ENCODE results near the gene FAM3A.
A peak's percentile ranks its signal among the peaks of the same experiment; 100 is the strongest.

Gene FAM3A

DNA sequence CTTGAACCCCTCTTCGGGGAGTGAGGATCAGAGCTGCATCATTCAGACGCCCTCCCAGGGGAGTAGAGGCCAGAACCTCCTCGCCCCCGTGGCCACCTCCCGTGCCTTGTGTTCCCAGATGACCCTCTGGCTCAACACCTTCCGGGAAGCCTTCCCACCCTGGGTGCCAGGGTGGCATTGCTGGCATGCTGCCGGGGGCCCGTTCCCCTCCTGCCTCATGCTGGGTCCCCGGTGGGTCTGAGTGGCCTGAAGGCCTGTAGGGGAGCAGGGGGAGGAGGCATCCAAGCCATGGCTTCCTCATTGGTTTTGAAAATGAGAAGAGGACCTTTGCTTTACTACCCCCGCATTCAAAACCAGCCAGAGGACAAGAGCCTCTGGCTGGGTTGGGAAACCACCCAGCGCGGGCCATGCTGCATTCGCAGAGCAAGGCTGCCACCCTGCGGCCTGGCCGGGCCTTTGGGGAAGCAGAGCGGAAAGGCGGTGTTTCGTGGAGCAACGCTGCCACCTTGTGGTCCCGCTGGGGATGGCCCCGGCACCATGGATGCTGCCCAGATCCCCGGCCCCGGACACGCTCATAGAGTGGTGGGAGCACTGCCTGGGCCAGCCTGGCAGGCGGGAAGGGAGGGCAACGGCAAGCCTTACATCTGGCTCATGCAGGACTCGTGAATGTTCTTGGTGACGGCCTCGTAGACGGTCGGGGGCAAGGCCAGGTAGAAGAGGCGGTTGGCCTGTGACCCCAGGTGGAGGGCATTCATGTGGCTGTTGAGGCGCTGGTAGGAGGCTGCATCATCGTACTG, 18.7 kb upstream of the FAM3A start:
- DNase-seq (ENCODE audit: low read depth in 1 of 2, low spot score in 1 of 2), result peak; percentile 76 to 77

DNA sequence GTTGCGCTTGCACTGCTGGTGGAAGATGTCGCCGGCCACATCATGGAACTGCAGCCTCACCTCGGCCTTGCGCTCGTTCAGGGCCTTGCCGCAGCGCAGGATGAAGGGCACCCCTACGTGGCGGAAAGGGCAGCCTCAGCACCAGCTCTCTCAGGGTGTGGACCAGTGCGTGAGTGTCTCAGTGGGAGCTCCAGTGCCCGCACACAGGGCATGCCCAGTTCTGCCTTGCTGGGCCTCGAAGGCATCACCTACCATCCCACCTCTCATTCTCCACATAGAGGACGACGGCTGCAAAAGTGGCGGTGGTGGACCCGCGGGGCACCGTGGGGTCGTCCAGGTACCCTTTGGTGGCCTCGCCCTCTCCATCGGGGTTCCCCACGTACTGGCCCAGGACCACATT, 16.7 kb upstream of the FAM3A start:
- DNase-seq (ENCODE audit: low read depth in 1 of 2, low spot score in 1 of 2), result no peak

- DNase-seq (ENCODE audit: low read depth in 1 of 2, low spot score in 1 of 2), result no peak
Measured at GRCh38 chrX:154531626-154532025, 15.6 kb upstream of the FAM3A start.

- no peak for DNase-seq (ENCODE audit: low read depth in 1 of 2, low spot score in 1 of 2)
Measured at GRCh38 chrX:154530286-154530685, 14.3 kb upstream of the FAM3A start.

- DNase-seq (ENCODE audit: low read depth in 1 of 2, low spot score in 1 of 2), result no peak
Measured at GRCh38 chrX:154529206-154529612, 13.2 kb upstream of the FAM3A start.

GRCh38 chrX:154526901-154527675, 11.1 kb upstream of the FAM3A start:
- DNase-seq (ENCODE audit: low read depth in 1 of 2, low spot score in 1 of 2), result peak; percentile 23 to 28

- DNase-seq (ENCODE audit: low read depth in 1 of 2, low spot score in 1 of 2), result no peak
Measured at GRCh38 chrX:154525606-154526490, 9.8 kb upstream of the FAM3A start.

- DNase-seq (ENCODE audit: low read depth in 1 of 2, low spot score in 1 of 2), result no peak
Measured at GRCh38 chrX:154519389-154519788, 3.4 kb upstream of the FAM3A start.

- no peak for DNase-seq (ENCODE audit: low read depth in 1 of 2, low spot score in 1 of 2)
Measured at GRCh38 chrX:154517101-154517781, 1.2 kb upstream of the FAM3A start.

- DNase-seq (ENCODE audit: low read depth in 1 of 2, low spot score in 1 of 2), result no peak
Measured at GRCh38 chrX:154516656-154517100, 646 bp upstream of the FAM3A start.

- no peak for DNase-seq (ENCODE audit: low read depth in 1 of 2, low spot score in 1 of 2)
Measured at GRCh38 chrX:154515090-154515965, 704 bp downstream of the FAM3A start.

- DNase-seq (ENCODE audit: low read depth in 1 of 2, low spot score in 1 of 2), result no peak
Measured at GRCh38 chrX:154513716-154514115, 2.3 kb downstream of the FAM3A start.

DNA sequence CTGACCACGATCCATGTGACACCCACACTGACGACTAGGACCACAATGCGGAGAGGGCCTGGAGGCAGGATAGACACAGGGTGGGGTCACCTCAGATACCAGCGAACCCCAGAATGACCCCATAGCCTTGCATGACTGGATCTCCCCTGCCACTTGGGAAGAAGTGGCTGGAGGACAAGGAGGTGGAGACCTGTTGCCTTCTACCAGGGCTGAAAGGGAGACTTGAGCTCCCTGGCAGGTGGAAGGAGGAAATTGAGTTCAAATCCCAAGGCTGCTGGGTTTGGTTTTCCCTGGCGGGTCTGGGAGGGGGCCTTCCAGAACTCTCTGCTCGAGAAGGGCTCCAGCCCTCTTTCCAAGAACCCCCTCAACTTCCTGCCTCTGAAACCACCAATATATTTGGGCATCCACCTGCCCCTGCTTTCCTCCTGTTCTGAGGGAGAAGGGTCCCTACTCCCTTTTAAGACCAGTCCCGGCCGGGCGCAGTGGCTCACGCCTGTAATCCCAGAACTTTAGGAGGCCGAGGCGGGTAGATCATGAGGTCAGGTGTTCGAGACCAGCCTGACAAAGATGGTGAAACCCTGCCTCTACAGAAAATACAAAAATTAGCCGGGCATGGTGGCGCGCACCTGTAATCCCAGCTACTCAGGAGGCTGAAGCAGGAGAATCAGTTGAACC, 3.0 kb downstream of the FAM3A start:
- no peak for DNase-seq (ENCODE audit: low read depth in 1 of 2, low spot score in 1 of 2)

DNA sequence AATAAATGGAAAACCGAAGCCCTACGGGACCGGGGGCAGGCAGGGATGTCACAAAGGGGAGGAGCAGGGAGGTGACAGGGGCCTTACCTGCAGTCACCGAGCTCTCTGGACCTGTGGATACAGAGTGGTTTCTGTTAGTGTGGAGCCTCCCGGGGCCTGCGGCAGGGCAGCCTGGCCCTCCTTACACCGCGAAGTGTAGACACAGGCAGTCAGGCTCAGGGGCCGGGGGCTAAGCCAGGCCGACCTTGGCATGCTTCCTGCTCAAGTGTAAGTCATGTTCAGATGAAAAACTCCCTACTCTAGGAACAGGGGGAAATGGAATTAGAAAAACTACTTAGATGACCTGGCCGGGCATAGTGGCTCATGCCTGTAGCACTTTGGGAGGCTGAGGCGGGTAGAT, 4.3 kb downstream of the FAM3A start:
- DNase-seq (ENCODE audit: low read depth in 1 of 2, low spot score in 1 of 2), result no peak

- DNase-seq (ENCODE audit: low read depth in 1 of 2, low spot score in 1 of 2), result no peak
Measured at GRCh38 chrX:154509455-154509854, 6.6 kb downstream of the FAM3A start.

- no peak for DNase-seq (ENCODE audit: low read depth in 1 of 2, low spot score in 1 of 2)
Measured at GRCh38 chrX:154508384-154508745, 7.7 kb downstream of the FAM3A start.

DNA sequence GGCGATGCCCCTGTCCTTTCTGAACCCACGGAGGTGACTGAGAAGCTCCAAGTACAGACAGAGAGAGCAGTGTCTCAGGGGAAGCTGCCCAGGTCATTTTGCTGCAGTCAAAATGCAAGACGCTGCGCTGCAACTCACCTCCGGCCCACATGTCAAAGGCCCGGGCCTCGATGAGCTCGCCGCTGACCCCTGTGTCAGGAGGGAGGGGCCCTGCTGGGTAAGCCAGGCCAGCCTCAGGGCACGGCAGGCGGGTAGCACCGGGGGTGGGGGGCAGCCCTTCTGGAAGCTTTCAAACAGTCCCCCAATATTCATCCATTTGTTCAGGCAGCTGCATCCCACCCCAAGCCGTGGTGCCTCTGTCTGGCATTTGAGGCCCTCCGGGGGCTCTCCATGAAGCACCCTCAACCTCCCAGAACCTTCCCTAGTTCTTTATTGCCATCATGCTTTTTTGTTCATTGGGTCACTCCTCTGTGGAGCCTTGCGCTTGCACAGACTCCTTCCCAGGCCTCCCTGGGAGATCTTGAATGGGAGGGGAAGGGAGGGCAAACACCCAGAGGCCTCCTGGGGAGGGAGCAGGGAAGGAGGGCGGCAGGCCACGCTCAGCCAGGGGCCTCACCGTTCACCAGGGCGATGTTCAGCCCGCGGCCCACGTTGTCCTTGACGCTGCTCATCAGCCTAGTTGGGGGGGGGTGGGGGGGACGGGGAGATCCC, 8.2 kb downstream of the FAM3A start:
- no peak for DNase-seq (ENCODE audit: low read depth in 1 of 2, low spot score in 1 of 2)

DNA sequence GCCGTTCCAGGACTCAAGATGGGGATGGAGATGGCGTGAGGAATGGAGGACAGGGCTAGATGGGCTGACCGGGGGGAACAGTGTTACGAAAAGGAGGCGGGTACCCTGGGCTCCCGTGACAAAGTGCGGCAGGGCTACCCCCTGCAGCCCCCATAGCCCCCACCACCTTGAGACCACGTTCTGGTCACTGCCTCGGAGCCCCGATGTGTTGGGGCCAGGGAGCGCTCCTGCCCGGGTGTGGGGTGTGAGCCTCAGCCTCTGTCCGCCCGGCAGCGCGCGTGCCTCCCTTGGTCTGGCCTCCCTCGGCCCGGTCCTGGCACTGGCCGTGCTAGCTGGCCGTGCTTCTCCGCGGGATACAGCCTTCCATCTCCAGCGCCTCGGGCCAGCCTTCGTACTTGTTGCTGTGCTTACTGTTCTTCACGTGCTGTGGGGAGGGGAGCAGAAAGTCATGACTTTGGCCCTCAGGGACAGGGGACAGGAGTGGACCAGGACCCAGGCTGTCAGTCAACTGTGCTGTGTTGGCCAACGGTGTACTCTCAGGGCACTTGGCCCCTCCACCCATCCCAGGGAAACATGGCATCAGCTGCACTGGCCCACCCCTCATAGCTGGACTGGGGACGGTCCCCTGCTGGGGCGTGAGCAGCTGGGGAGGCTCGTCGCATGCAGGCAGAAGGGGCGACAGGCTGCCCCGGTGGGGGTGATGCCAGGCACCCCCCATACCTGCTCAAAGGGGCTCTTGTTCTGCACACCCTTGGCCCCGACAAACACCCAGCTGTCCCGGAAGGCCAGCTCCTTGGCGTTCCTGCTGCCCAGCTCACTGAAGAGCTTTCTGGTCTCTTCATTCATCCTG, 9.3 kb downstream of the FAM3A start:
- DNase-seq (ENCODE audit: low read depth in 1 of 2, low spot score in 1 of 2), result no peak
